PC-3 (cell line): ENCODE measurements around the gene UBE4B. TPM values are rescaled to one million over a fixed set of nuclear protein-coding genes. Genes with fewer than 3 reads are reported as not detected.
"Not testable (repeated sequence)": the region's sequence is repeated elsewhere in the genome, so short reads cannot be mapped to it uniquely, and the experiment has no call there.

Source experiments
- ATAC-seq: fragments of 200-7000 bp; cut with Tn5 transposase; 2 replicates; pipeline ENCODE4 v1.9.1; 2020; ENCODE audit warnings: mild to moderate bottlenecking, moderate library complexity
- BruUV-seq: library from RNA; stranded (reverse); fragments of 400-500 nt; replicated peaks from 2 replicates; lab custom pipeline; 2021; lab: Mats Ljungman, UMichigan
- CTCF ChIA-PET: fragments of 300-600 bp; sonication (Branson Sonifier 250); formaldehyde crosslinking; loops from one replicate; lab custom pipeline; 2022; ENCODE audit warnings: antibody characterized with exemption; lab: Charles Lee
- POLR2A ChIA-PET: fragments of 300-600 bp; sonication (Branson Sonifier 250); formaldehyde crosslinking; loops from one replicate; lab custom pipeline; 2022; ENCODE audit warnings: antibody characterized with exemption; ENCODE audit not compliant: unreplicated experiment; lab: Charles Lee
- DNase-seq: peaks from one replicate; pipeline ENCODE4 v3.0.0-alpha.2; 2015
- H2AFZ ChIP-seq: fragments of 300-600 bp; sonication (generic); 2 replicates; pipeline ENCODE4 v1.6.0; 2016; ENCODE audit warnings: antibody characterized with exemption, low read length
- H3F3A ChIP-seq: fragments of 300-600 bp; sonication (generic); one replicate; pipeline ENCODE4 v1.6.0; 2017; ENCODE audit warnings: antibody characterized with exemption, low read length, control low read depth, mild to moderate bottlenecking; ENCODE audit not compliant: unreplicated experiment
- H3K27ac ChIP-seq: fragments of 300-600 bp; sonication (generic); 2 replicates; pipeline ENCODE4 v1.5.1; 2016; ENCODE audit warnings: mild to moderate bottlenecking, low read length
- H3K27me3 ChIP-seq: fragments of 300-600 bp; sonication (generic); 2 replicates; pipeline ENCODE4 v1.6.1; 2016; ENCODE audit warnings: low read length, mixed read lengths
- H3K36me3 ChIP-seq: fragments of 300-600 bp; sonication (generic); 2 replicates; pipeline ENCODE4 v1.6.1; 2016; ENCODE audit warnings: low read depth, mixed run types, low read length, mixed read lengths
- H3K4me1 ChIP-seq: fragments of 300-600 bp; sonication (generic); 2 replicates; pipeline ENCODE4 v1.5.1; 2016; ENCODE audit warnings: low read length; ENCODE audit not compliant: insufficient read depth
- H3K4me2 ChIP-seq: fragments of 300-600 bp; sonication (generic); 2 replicates; pipeline ENCODE4 v1.6.0; 2016; ENCODE audit warnings: low read length
- H3K4me3 ChIP-seq: fragments of 300-600 bp; sonication (generic); 2 replicates; pipeline ENCODE4 v1.5.1; 2016; ENCODE audit warnings: mild to moderate bottlenecking, low read length, mixed read lengths
- H3K79me2 ChIP-seq: fragments of 300-600 bp; sonication (generic); 2 replicates; pipeline ENCODE4 v1.6.1; 2017; ENCODE audit warnings: low read length, mixed read lengths
- H3K9ac ChIP-seq: fragments of 300-600 bp; sonication (generic); 2 replicates; pipeline ENCODE4 v1.6.0; 2016; ENCODE audit warnings: mild to moderate bottlenecking, low read length
- H3K9me2 ChIP-seq: fragments of 300-600 bp; sonication (generic); replicated peaks from 2 replicates; pipeline ENCODE4 v1.6.1; 2016; ENCODE audit warnings: mixed run types, low read length, mixed read lengths
- H3K9me3 ChIP-seq: fragments of 300-600 bp; sonication (generic); 2 replicates; pipeline ENCODE4 v1.6.1; 2016; ENCODE audit warnings: low read length, mixed read lengths
- H4K20me1 ChIP-seq: fragments of 300-600 bp; sonication (generic); 2 replicates; pipeline ENCODE4 v1.6.1; 2016; ENCODE audit warnings: low read length, mixed read lengths
- CTCF ChIP-seq: fragments of 300-600 bp; sonication (generic); conservative IDR thresholded peaks from 2 replicates; pipeline ENCODE4 v1.5.1; 2017; ENCODE audit warnings: antibody characterized with exemption, low read depth, mild to moderate bottlenecking, low read length
- EZH2 ChIP-seq: fragments of 300-600 bp; sonication (generic); IDR thresholded peaks from one replicate; pipeline ENCODE4 v1.6.1; 2017; ENCODE audit warnings: antibody characterized with exemption, mild to moderate bottlenecking, low read length; ENCODE audit not compliant: unreplicated experiment
- EZH2phosphoT487 ChIP-seq: fragments of 300-600 bp; sonication (generic); IDR thresholded peaks from 2 replicates; pipeline ENCODE4 v1.6.1; 2018; ENCODE audit warnings: mild to moderate bottlenecking, antibody characterized with exemption, low read length, borderline replicate concordance
- intact Hi-C: fragments of 100-400 bp; cut with micrococcal nuclease; formaldehyde crosslinking; loops from 2 replicates; pipeline ENCODE4 v1.9.0; 2023
- total RNA-seq: library from RNA; depleted of rRNA; stranded (reverse); fragments of >200 nt; gene quantifications from 2 replicates; pipeline ENCODE4 v1.2.3, GENCODE V29; 2014

Gene UBE4B
- total RNA-seq, 1 experiment from 2014 or later, result 37.9 TPM

- H3K4me3 ChIP-seq, result no peak overlapping the region
- H3K9ac ChIP-seq, result no peak overlapping the region
- H3K9me2 ChIP-seq, result no peaks in the 10 kb centered on the region
- H3K27me3 ChIP-seq, result no peaks in the 10 kb centered on the region
- peaks cover 98% of the 10 kb centered on the region for H3K79me2 ChIP-seq
- peaks cover 47% of the 10 kb centered on the region for H4K20me1 ChIP-seq
- ATAC-seq (no peak), DNase-seq (no peak)
- H3F3A ChIP-seq, result no peaks in the 10 kb centered on the region
- no peaks in the 10 kb centered on the region for H3K9me3 ChIP-seq
- H2AFZ ChIP-seq, result no peak overlapping the region
- no TSS peak for BruUV-seq
- ChIA-PET POLR2A (no interaction called here), CTCF (no interaction called here)
- no peaks in the 10 kb centered on the region; the same call in 1 of the 2 replicates for H3K36me3 ChIP-seq
- H3K4me1 ChIP-seq, result peaks cover 12% of the 10 kb centered on the region
- no peak overlapping the region for H3K4me2 ChIP-seq
- intact Hi-C loops, result no loop called here
- no peak overlapping the region for H3K27ac ChIP-seq
- TF ChIP-seq CTCF, result no peak
Observed at GRCh38 chr1:10216090-10216749, 183.5 kb downstream of the UBE4B start.

GRCh38 chr1:10217748-10218441 lies 185.1 kb downstream of the UBE4B start:
- ATAC-seq (no peak; the same call in 1 of the 2 replicates), DNase-seq (no peak)
- Histone ChIP-seq H3K9me2 (no peaks in the 10 kb centered on the region), H3K4me3 (no peak overlapping the region), H3K27me3 (no peaks in the 10 kb centered on the region), H3K79me2 (peaks cover 98% of the 10 kb centered on the region), H3K9ac (no peak overlapping the region), H3K9me3 (no peaks in the 10 kb centered on the region), H3K27ac (no peak overlapping the region), H3K36me3 (no peaks in the 10 kb centered on the region; the same call in 1 of the 2 replicates), H3K4me1 (peaks cover 5% of the 10 kb centered on the region; the same call in 1 of the 2 replicates), H4K20me1 (peaks cover 36% of the 10 kb centered on the region), H2AFZ (no peak overlapping the region), H3F3A (no peaks in the 10 kb centered on the region), H3K4me2 (no peak overlapping the region)
- POLR2A ChIA-PET, result no interaction called here
- no peak for TF ChIP-seq EZH2phosphoT487
- TF ChIP-seq EZH2, result no peak
- no peak for TF ChIP-seq CTCF
- intact Hi-C loops, result no loop called here
- CTCF ChIA-PET, result no interaction called here
- BruUV-seq, result no TSS peak

- Histone ChIP-seq H3K9me2 (no peaks in the 10 kb centered on the region), H3K36me3 (no peaks in the 10 kb centered on the region; the same call in 1 of the 2 replicates), H4K20me1 (peaks cover 34% of the 10 kb centered on the region; the same call in 1 of the 2 replicates), H3K27ac (no peak overlapping the region), H3K9me3 (no peaks in the 10 kb centered on the region), H3K79me2 (peaks cover 99% of the 10 kb centered on the region), H3K27me3 (no peaks in the 10 kb centered on the region), H2AFZ (no peak overlapping the region), H3K4me1 (no peaks in the 10 kb centered on the region), H3K9ac (no peak overlapping the region), H3K4me3 (no peak overlapping the region), H3K4me2 (no peak overlapping the region), H3F3A (no peaks in the 10 kb centered on the region)
- intact Hi-C loops, result no loop called here
- ATAC-seq (no peak), DNase-seq (no peak)
- POLR2A ChIA-PET, result no interaction called here
- no TSS peak for BruUV-seq
- TF ChIP-seq CTCF (no peak), EZH2 (no peak), EZH2phosphoT487 (no peak)
- CTCF ChIA-PET, result interaction anchor here (0.6 kb wide), 1 partner anchor 10 kb away, joined by 4 read pairs; no protein-coding TSS in a partner anchor
Observed at GRCh38 chr1:10220200-10220599, 187.4 kb downstream of the UBE4B start.

- H3K4me1 ChIP-seq, H3K9ac ChIP-seq, BruUV-seq, H3K36me3 ChIP-seq, intact Hi-C loops, H3K9me3 ChIP-seq, H3K4me3 ChIP-seq, ATAC-seq, H2AFZ ChIP-seq, H3K27ac ChIP-seq, H3K27me3 ChIP-seq, H3F3A ChIP-seq, H3K9me2 ChIP-seq, DNase-seq, H3K4me2 ChIP-seq, POLR2A ChIA-PET: not testable (repeated sequence)
- Histone ChIP-seq H4K20me1 (peaks cover 35% of the 10 kb centered on the region; the same call in 1 of the 2 replicates), H3K79me2 (peaks cover 99% of the 10 kb centered on the region)
- CTCF ChIA-PET, result interaction anchor here (0.6 kb wide), 1 partner anchor 11 kb away, joined by 4 read pairs; no protein-coding TSS in a partner anchor
Observed at GRCh38 chr1:10220657-10221056, 187.9 kb downstream of the UBE4B start.
